ENCODE measurements around the gene GLA. TPM values are rescaled to one million over a fixed set of nuclear protein-coding genes. Genes with fewer than 3 reads are reported as not detected.
A peak's percentile ranks its signal among the peaks of the same experiment; 100 is the strongest.

Gene GLA
- total RNA-seq (10 to 100 TPM; 26.6 to 36.0 TPM), total RNA-seq (17.4 to 45.4 reads per million in 2 donors)

GRCh38 chrX:101407748-101408531 is at the start of gene GLA, which contains the start of gene HNRNPH2:
TSS of gene GLA (minus strand) at chrX:101407925. CDS start at chrX:101407903, 22 bp downstream.
TSS of gene HNRNPH2 (plus strand) at chrX:101408222. CDS start at chrX:101411989, 3,767 bp downstream.
- Mint-ChIP-seq H3K4me1 (peaks cover 18% of the 10 kb centered on the region), H3K4me3 (peak within 1 kb of the TSS; percentile 97), H3K27ac (peak within 1 kb of the TSS; percentile 94), H3K27me3 (no peaks in the 10 kb centered on the region), H3K36me3 (ENCODE audit: low read depth) (peaks cover 5% of the 10 kb centered on the region)
- DNase-seq, result peak; percentile 59 to 75 (median 68)
- H3K9me3 ChIP-seq (ENCODE audit: control insufficient read depth, low read length, poor library complexity, severe bottlenecking), result no peaks in the 10 kb centered on the region
- ATAC-seq, result peak; percentile 94

- DNase-seq (no peak), ATAC-seq (no peak)
- no peak overlapping the region for H3K4me3 Mint-ChIP-seq
- H3K36me3 Mint-ChIP-seq (ENCODE audit: low read depth), result no peaks in the 10 kb centered on the region
- no peaks in the 10 kb centered on the region for H3K27me3 Mint-ChIP-seq
- no peak overlapping the region for H3K27ac Mint-ChIP-seq
- H3K9me3 ChIP-seq (ENCODE audit: control insufficient read depth, low read length, poor library complexity, severe bottlenecking), result no peaks in the 10 kb centered on the region
- H3K4me1 Mint-ChIP-seq, result no peaks in the 10 kb centered on the region
Measured at GRCh38 chrX:101452056-101452455, 44.3 kb upstream of the GLA start.

- DNase-seq (no peak), ATAC-seq (no peak)
- Mint-ChIP-seq H3K4me1 (no peaks in the 10 kb centered on the region), H3K27me3 (no peaks in the 10 kb centered on the region), H3K27ac (no peak overlapping the region), H3K4me3 (no peak overlapping the region), H3K36me3 (ENCODE audit: low read depth) (no peaks in the 10 kb centered on the region)
- no peaks in the 10 kb centered on the region for H3K9me3 ChIP-seq (ENCODE audit: control insufficient read depth, low read length, poor library complexity, severe bottlenecking)
Measured at GRCh38 chrX:101450961-101451360, 43.2 kb upstream of the GLA start.

- Mint-ChIP-seq H3K27me3 (no peaks in the 10 kb centered on the region), H3K4me1 (no peaks in the 10 kb centered on the region), H3K4me3 (no peak overlapping the region), H3K27ac (no peak overlapping the region), H3K36me3 (ENCODE audit: low read depth) (no peaks in the 10 kb centered on the region)
- DNase-seq, result no peak
- ATAC-seq, result no peak
- no peaks in the 10 kb centered on the region for H3K9me3 ChIP-seq (ENCODE audit: control insufficient read depth, low read length, poor library complexity, severe bottlenecking)
Measured at GRCh38 chrX:101450085-101450484, 42.4 kb upstream of the GLA start.

- ATAC-seq (no peak), DNase-seq (no peak)
- no peaks in the 10 kb centered on the region for H3K9me3 ChIP-seq (ENCODE audit: control insufficient read depth, low read length, poor library complexity, severe bottlenecking)
- H3K4me3 Mint-ChIP-seq, result no peak overlapping the region
- H3K4me1 Mint-ChIP-seq, result no peaks in the 10 kb centered on the region
- H3K27me3 Mint-ChIP-seq, result no peaks in the 10 kb centered on the region
- no peaks in the 10 kb centered on the region for H3K36me3 Mint-ChIP-seq (ENCODE audit: low read depth)
- H3K27ac Mint-ChIP-seq, result no peak overlapping the region
Measured at GRCh38 chrX:101449279-101449678, 41.6 kb upstream of the GLA start.

GRCh38 chrX:101442085-101442484 is 34.4 kb upstream of the GLA start:
- H3K4me3 Mint-ChIP-seq, result no peak overlapping the region
- H3K4me1 Mint-ChIP-seq, result no peaks in the 10 kb centered on the region
- no peak for DNase-seq
- no peaks in the 10 kb centered on the region for H3K9me3 ChIP-seq (ENCODE audit: control insufficient read depth, low read length, poor library complexity, severe bottlenecking)
- ATAC-seq, result no peak
- H3K27ac Mint-ChIP-seq, result no peak overlapping the region
- H3K36me3 Mint-ChIP-seq (ENCODE audit: low read depth), result peaks cover 4% of the 10 kb centered on the region
- no peaks in the 10 kb centered on the region for H3K27me3 Mint-ChIP-seq

- DNase-seq (no peak), ATAC-seq (no peak)
- Mint-ChIP-seq H3K4me1 (peaks cover 2% of the 10 kb centered on the region), H3K36me3 (ENCODE audit: low read depth) (peaks cover 2% of the 10 kb centered on the region), H3K27me3 (no peaks in the 10 kb centered on the region), H3K4me3 (no peak overlapping the region), H3K27ac (peak overlapping the region; percentile 53)
- no peaks in the 10 kb centered on the region for H3K9me3 ChIP-seq (ENCODE audit: control insufficient read depth, low read length, poor library complexity, severe bottlenecking)
Measured at GRCh38 chrX:101430457-101431078, 22.8 kb upstream of the GLA start.

GRCh38 chrX:101429934-101430333 is 22.2 kb upstream of the GLA start:
- H3K36me3 Mint-ChIP-seq (ENCODE audit: low read depth), result peaks cover 5% of the 10 kb centered on the region
- ATAC-seq (no peak), DNase-seq (no peak)
- no peaks in the 10 kb centered on the region for H3K9me3 ChIP-seq (ENCODE audit: control insufficient read depth, low read length, poor library complexity, severe bottlenecking)
- H3K4me1 Mint-ChIP-seq, result peaks cover 2% of the 10 kb centered on the region
- H3K27ac Mint-ChIP-seq, result peak overlapping the region; percentile 53
- H3K4me3 Mint-ChIP-seq, result no peak overlapping the region
- no peaks in the 10 kb centered on the region for H3K27me3 Mint-ChIP-seq

GRCh38 chrX:101427954-101428353 is 20.2 kb upstream of the GLA start:
- ATAC-seq, result no peak
- H3K9me3 ChIP-seq (ENCODE audit: control insufficient read depth, low read length, poor library complexity, severe bottlenecking), result no peaks in the 10 kb centered on the region
- no peak overlapping the region for H3K4me3 Mint-ChIP-seq

GRCh38 chrX:101419489-101419888 is 11.8 kb upstream of the GLA start:
- no peaks in the 10 kb centered on the region for H3K9me3 ChIP-seq (ENCODE audit: control insufficient read depth, low read length, poor library complexity, severe bottlenecking)
- Mint-ChIP-seq H3K36me3 (ENCODE audit: low read depth) (no peaks in the 10 kb centered on the region), H3K27ac (peak overlapping the region; percentile 99), H3K27me3 (no peaks in the 10 kb centered on the region), H3K4me1 (peaks cover 14% of the 10 kb centered on the region), H3K4me3 (no peak overlapping the region)
- no peak for ATAC-seq
- no peak for DNase-seq

More at GRCh38 chrX:101427954-101428353, 20.2 kb upstream of the GLA start:
- Mint-ChIP-seq H3K27ac (no peak overlapping the region), H3K36me3 (ENCODE audit: low read depth) (peaks cover 9% of the 10 kb centered on the region), H3K4me1 (peaks cover 2% of the 10 kb centered on the region), H3K27me3 (no peaks in the 10 kb centered on the region)
- DNase-seq, result no peak

- ATAC-seq (peak; percentile 51), DNase-seq (peak in 2 of 3 donors; percentile 15 to 21)
- Mint-ChIP-seq H3K36me3 (ENCODE audit: low read depth) (no peaks in the 10 kb centered on the region), H3K4me1 (peaks cover 14% of the 10 kb centered on the region), H3K27ac (peak overlapping the region; percentile 99), H3K27me3 (no peaks in the 10 kb centered on the region), H3K4me3 (peak overlapping the region; percentile 96)
- H3K9me3 ChIP-seq (ENCODE audit: control insufficient read depth, low read length, poor library complexity, severe bottlenecking), result no peaks in the 10 kb centered on the region
Measured at GRCh38 chrX:101417981-101418841, 10.5 kb upstream of the GLA start.

GRCh38 chrX:101417190-101417589 is 9.5 kb upstream of the GLA start:
- DNase-seq, result no peak
- Mint-ChIP-seq H3K36me3 (ENCODE audit: low read depth) (peaks cover 5% of the 10 kb centered on the region), H3K27ac (peak overlapping the region; percentile 99), H3K4me1 (peaks cover 21% of the 10 kb centered on the region), H3K4me3 (peak overlapping the region; percentile 96), H3K27me3 (no peaks in the 10 kb centered on the region)
- no peak for ATAC-seq
- no peaks in the 10 kb centered on the region for H3K9me3 ChIP-seq (ENCODE audit: control insufficient read depth, low read length, poor library complexity, severe bottlenecking)

- DNase-seq, result no peak
- Mint-ChIP-seq H3K27me3 (no peaks in the 10 kb centered on the region), H3K4me1 (peaks cover 21% of the 10 kb centered on the region), H3K27ac (no peak overlapping the region), H3K36me3 (ENCODE audit: low read depth) (peaks cover 5% of the 10 kb centered on the region), H3K4me3 (no peak overlapping the region)
- no peaks in the 10 kb centered on the region for H3K9me3 ChIP-seq (ENCODE audit: control insufficient read depth, low read length, poor library complexity, severe bottlenecking)
- ATAC-seq, result no peak
Measured at GRCh38 chrX:101416691-101417090, 9.0 kb upstream of the GLA start.

Data from T-helper 17 cell (primary cell).